Astrocyte (in vitro differentiated cells and primary cell): ENCODE measurements around the gene KCNK10. TPM values are rescaled to one million over a fixed set of nuclear protein-coding genes. Genes with fewer than 3 reads are reported as not detected.
A peak's percentile ranks its signal among the peaks of the same experiment; 100 is the strongest.

ENCODE experiments used
- DNase-seq: peaks from one replicate; pipeline ENCODE4 v3.0.0-alpha.2; 2010; ENCODE audit warnings: low read depth
- FAIRE-seq: peaks from 2 replicates; lab custom pipeline; 2011; peaks lifted over from hg19 to GRCh38; lab: Jason Lieb, UNC
- H2AFZ ChIP-seq: 2 replicates; pipeline ENCODE4 v1.6.0; 2012; ENCODE audit warnings: low read depth, low read length, inconsistent platforms
- H3K27ac ChIP-seq: 2 replicates; pipeline ENCODE4 v1.5.1; 2011; ENCODE audit warnings: low read depth, low read length, inconsistent platforms
- H3K27me3 ChIP-seq: 2 replicates; pipeline ENCODE4 v1.6.0; 2011; ENCODE audit warnings: low read length, inconsistent platforms; ENCODE audit not compliant: insufficient read depth
- H3K36me3 ChIP-seq: 2 replicates; pipeline ENCODE4 v1.5.1; 2011; ENCODE audit warnings: low read length, inconsistent platforms; ENCODE audit not compliant: insufficient read depth
- H3K4me1 ChIP-seq: 2 replicates; pipeline ENCODE4 v1.5.1; 2011; ENCODE audit warnings: low read length, inconsistent platforms; ENCODE audit not compliant: insufficient read depth
- H3K4me2 ChIP-seq: 2 replicates; pipeline ENCODE4 v1.6.0; 2012; ENCODE audit warnings: low read length, inconsistent platforms
- H3K4me3 ChIP-seq: 2 replicates; pipeline ENCODE4 v1.5.1; 2011; ENCODE audit warnings: low read depth, mild to moderate bottlenecking, low read length, inconsistent platforms; ENCODE audit not compliant: insufficient read depth
- H3K79me2 ChIP-seq: 2 replicates; pipeline ENCODE4 v1.6.0; 2012; ENCODE audit warnings: mild to moderate bottlenecking, low read length, inconsistent platforms; ENCODE audit not compliant: insufficient read depth
- H3K9ac ChIP-seq: 2 replicates; pipeline ENCODE4 v1.6.0; 2012; ENCODE audit warnings: mild to moderate bottlenecking, low read length, inconsistent platforms
- H3K9me3 ChIP-seq: 2 replicates; pipeline ENCODE4 v1.5.1; 2012; ENCODE audit warnings: low read depth, mild to moderate bottlenecking, low read length, inconsistent platforms; ENCODE audit not compliant: insufficient read depth
- H4K20me1 ChIP-seq: 2 replicates; pipeline ENCODE4 v1.6.0; 2012; ENCODE audit warnings: low read length, inconsistent platforms; ENCODE audit not compliant: insufficient read depth
- H3K27ac Mint-ChIP-seq: one replicate; pipeline ENCODE4 v1.8.0; 2021; ENCODE audit warnings: mild to moderate bottlenecking, mixed read lengths; ENCODE audit not compliant: unreplicated experiment
- H3K27me3 Mint-ChIP-seq: one replicate; pipeline ENCODE4 v1.8.0; 2021; ENCODE audit warnings: low read depth, mixed read lengths; ENCODE audit not compliant: unreplicated experiment
- H3K36me3 Mint-ChIP-seq: one replicate; pipeline ENCODE4 v1.8.0; 2021; ENCODE audit warnings: low read depth, mixed read lengths; ENCODE audit not compliant: unreplicated experiment
- H3K4me1 Mint-ChIP-seq: one replicate; pipeline ENCODE4 v1.8.0; 2021; ENCODE audit warnings: low read depth, mixed read lengths; ENCODE audit not compliant: unreplicated experiment
- H3K4me3 Mint-ChIP-seq: one replicate; pipeline ENCODE4 v1.8.0; 2021; ENCODE audit warnings: mild to moderate bottlenecking, moderate library complexity, mixed read lengths; ENCODE audit not compliant: unreplicated experiment
- H3K9me3 Mint-ChIP-seq: one replicate; pipeline ENCODE4 v1.8.0; 2021; ENCODE audit warnings: mild to moderate bottlenecking, mixed read lengths; ENCODE audit not compliant: unreplicated experiment
- CTCF ChIP-seq: IDR thresholded peaks from 2 replicates; pipeline ENCODE4 v1.5.1; 2011; ENCODE audit warnings: low read depth, mild to moderate bottlenecking, inconsistent platforms, low read length, moderate library complexity; ENCODE audit not compliant: insufficient read depth
- EZH2 ChIP-seq: IDR thresholded peaks from 2 replicates; pipeline ENCODE4 v1.6.1; 2012; ENCODE audit warnings: mild to moderate bottlenecking, low read length, inconsistent platforms; ENCODE audit not compliant: insufficient read depth
- total RNA-seq: library from RNA; stranded (reverse); gene quantifications from 2 replicates; pipeline ENCODE4 v1.2.1, GENCODE V29; 2021

KCNK10 gene
- total RNA-seq, 1 donor from 2014 or later = 0.14 TPM

DNA sequence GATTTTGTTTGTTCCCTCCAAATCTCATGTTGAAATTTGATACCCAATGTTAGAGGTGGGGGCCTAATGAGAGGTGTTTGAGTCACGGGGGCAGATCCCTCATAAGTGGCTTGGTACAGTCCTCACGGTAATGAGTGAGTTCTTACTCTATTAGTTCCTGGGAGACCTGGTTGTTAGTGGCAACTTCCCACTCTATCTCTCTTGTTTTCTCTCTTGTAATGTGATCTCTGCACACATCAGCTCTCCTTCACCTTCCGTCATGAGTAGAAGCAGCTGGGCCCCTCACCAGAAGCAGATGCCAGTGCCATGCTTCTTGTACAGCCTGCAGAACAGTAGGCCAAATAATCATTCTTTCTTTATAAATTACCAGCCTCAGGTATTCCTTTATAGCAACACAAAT lies 29.6 kb upstream of the KCNK10 start:
- no peaks in the 10 kb centered on the region for H3K36me3 ChIP-seq
- Mint-ChIP-seq H3K27me3 (no peaks in the 10 kb centered on the region), H3K4me1 (no peaks in the 10 kb centered on the region), H3K27ac (no peak overlapping the region), H3K36me3 (no peaks in the 10 kb centered on the region), H3K9me3 (no peaks in the 10 kb centered on the region), H3K4me3 (no peak overlapping the region)
- H3K27me3 ChIP-seq = no peaks in the 10 kb centered on the region
- no peak overlapping the region for H2AFZ ChIP-seq
- H3K4me3 ChIP-seq = no peak overlapping the region
- no peaks in the 10 kb centered on the region for H3K4me1 ChIP-seq
- no peak overlapping the region for H3K9ac ChIP-seq
- H3K4me2 ChIP-seq = no peak overlapping the region
- H3K79me2 ChIP-seq = no peaks in the 10 kb centered on the region
- DNase-seq (no peak), FAIRE-seq (no peak)
- no peaks in the 10 kb centered on the region for H3K9me3 ChIP-seq
- no peak for TF ChIP-seq EZH2
- no peaks in the 10 kb centered on the region for H4K20me1 ChIP-seq
- no peak overlapping the region for H3K27ac ChIP-seq

- no peak for TF ChIP-seq CTCF
- TF ChIP-seq EZH2 = no peak
- no peaks in the 10 kb centered on the region for H3K79me2 ChIP-seq
- H3K4me3 ChIP-seq = no peak overlapping the region
- Mint-ChIP-seq H3K4me1 (no peaks in the 10 kb centered on the region), H3K27me3 (no peaks in the 10 kb centered on the region), H3K4me3 (no peak overlapping the region), H3K9me3 (no peaks in the 10 kb centered on the region), H3K36me3 (no peaks in the 10 kb centered on the region), H3K27ac (no peak overlapping the region)
- H3K27me3 ChIP-seq = no peaks in the 10 kb centered on the region
- H3K36me3 ChIP-seq = no peaks in the 10 kb centered on the region
- DNase-seq (peak; percentile 22), FAIRE-seq (no peak)
- no peak overlapping the region for H3K4me2 ChIP-seq
- no peaks in the 10 kb centered on the region for H3K4me1 ChIP-seq
- no peak overlapping the region for H3K27ac ChIP-seq
- no peak overlapping the region for H2AFZ ChIP-seq
- H3K9ac ChIP-seq = no peak overlapping the region
- H4K20me1 ChIP-seq = no peaks in the 10 kb centered on the region
- no peaks in the 10 kb centered on the region for H3K9me3 ChIP-seq
Observed at GRCh38 chr14:88351966-88352691, 29.1 kb upstream of the KCNK10 start.

GRCh38 chr14:88348546-88348945 lies 25.5 kb upstream of the KCNK10 start:
- TF ChIP-seq CTCF = no peak
- no peak for TF ChIP-seq EZH2
- Histone ChIP-seq H3K9me3 (no peaks in the 10 kb centered on the region), H3K4me1 (no peaks in the 10 kb centered on the region), H2AFZ (no peak overlapping the region), H3K9ac (no peak overlapping the region), H3K4me3 (no peak overlapping the region), H3K79me2 (no peaks in the 10 kb centered on the region), H4K20me1 (no peaks in the 10 kb centered on the region), H3K36me3 (no peaks in the 10 kb centered on the region), H3K4me2 (no peak overlapping the region), H3K27me3 (no peaks in the 10 kb centered on the region), H3K27ac (no peak overlapping the region)
- no peak overlapping the region for H3K4me3 Mint-ChIP-seq
- H3K36me3 Mint-ChIP-seq = no peaks in the 10 kb centered on the region
- no peak overlapping the region for H3K27ac Mint-ChIP-seq
- H3K9me3 Mint-ChIP-seq = no peaks in the 10 kb centered on the region
- FAIRE-seq (no peak), DNase-seq (no peak)
- no peaks in the 10 kb centered on the region for H3K27me3 Mint-ChIP-seq
- no peaks in the 10 kb centered on the region for H3K4me1 Mint-ChIP-seq
